Stomach (tissue), 4 donors: ENCODE measurements around the gene DHX58.

Source experiments
- POLR2A ChIP-seq, 4 donors: fragments of 450-650 bp; IDR thresholded peaks; one replicate each; pipeline ENCODE4 v1.6.1; 2016; ENCODE audit warnings: antibody characterized with exemption in 4 of 4, control low read depth in 2 of 4, mild to moderate bottlenecking in 1 of 4, moderate library complexity in 1 of 4
- POLR2AphosphoS5 ChIP-seq, 3 donors: sonication (generic); formaldehyde crosslinking; IDR thresholded peaks; one replicate each; pipeline ENCODE4 v1.6.1; 2016; ENCODE audit warnings: antibody characterized with exemption in 3 of 3
- TF ChIP-seq, protein P1 (sequence below), 7 experiments: fragments of 450-650 bp in 4 of 7; fragments of 200-600 bp in 3 of 7; sonication (generic) in 3 of 7; IDR thresholded peaks; one replicate each; pipeline ENCODE4 v1.5.1; 2016 to 2019; ENCODE audit warnings: antibody characterized with exemption in 7 of 7, control low read depth in 2 of 7, mild to moderate bottlenecking in 1 of 7

DNA sequence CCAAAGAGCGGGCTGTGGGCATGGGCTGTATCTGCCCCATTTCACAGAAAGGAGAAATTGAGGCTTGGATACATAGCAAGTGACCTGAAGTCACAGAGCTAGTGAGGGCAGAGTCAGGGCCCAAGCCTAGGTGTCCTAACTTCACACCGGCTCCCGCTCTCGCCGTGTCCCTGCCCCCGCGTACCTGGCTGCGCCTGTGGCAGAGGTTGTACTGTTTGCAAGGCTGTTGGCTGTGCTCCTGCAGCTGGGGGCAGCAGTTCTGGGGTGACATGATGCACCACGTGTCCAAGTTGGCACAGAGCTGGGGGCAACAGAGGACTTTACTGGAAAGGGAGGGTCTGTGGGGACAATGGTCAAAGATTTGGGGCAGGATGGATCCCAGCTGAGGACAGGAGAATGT is 3.4 kb downstream of the DHX58 start:
- TF ChIP-seq, protein P1, sequence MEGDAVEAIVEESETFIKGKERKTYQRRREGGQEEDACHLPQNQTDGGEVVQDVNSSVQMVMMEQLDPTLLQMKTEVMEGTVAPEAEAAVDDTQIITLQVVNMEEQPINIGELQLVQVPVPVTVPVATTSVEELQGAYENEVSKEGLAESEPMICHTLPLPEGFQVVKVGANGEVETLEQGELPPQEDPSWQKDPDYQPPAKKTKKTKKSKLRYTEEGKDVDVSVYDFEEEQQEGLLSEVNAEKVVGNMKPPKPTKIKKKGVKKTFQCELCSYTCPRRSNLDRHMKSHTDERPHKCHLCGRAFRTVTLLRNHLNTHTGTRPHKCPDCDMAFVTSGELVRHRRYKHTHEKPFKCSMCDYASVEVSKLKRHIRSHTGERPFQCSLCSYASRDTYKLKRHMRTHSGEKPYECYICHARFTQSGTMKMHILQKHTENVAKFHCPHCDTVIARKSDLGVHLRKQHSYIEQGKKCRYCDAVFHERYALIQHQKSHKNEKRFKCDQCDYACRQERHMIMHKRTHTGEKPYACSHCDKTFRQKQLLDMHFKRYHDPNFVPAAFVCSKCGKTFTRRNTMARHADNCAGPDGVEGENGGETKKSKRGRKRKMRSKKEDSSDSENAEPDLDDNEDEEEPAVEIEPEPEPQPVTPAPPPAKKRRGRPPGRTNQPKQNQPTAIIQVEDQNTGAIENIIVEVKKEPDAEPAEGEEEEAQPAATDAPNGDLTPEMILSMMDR (IDR thresholded peaks at IDR 0.05) = no peak
- no peak for TF ChIP-seq POLR2A (IDR thresholded peaks at IDR 0.05)
- TF ChIP-seq POLR2AphosphoS5 (IDR thresholded peaks at IDR 0.05) = no peak
